Spleen (tissue), 11 donors: ENCODE results near the gene PIAS1. TPM values are rescaled to one million over a fixed set of nuclear protein-coding genes. Genes with fewer than 3 reads are reported as not detected.

ENCODE experiments used
- DNase-seq: peaks from one replicate; pipeline ENCODE4 v3.0.0-alpha.2; 2020
- H3K27ac ChIP-seq, 8 donors: fragments of 200-600 bp; sonication (generic) in 7 of 8; 1 replicate in 4 of 8; 2 replicates in 4 of 8; pipeline versions ENCODE4 v1.5.0 to v1.8.0; 2016 to 2021; ENCODE audit warnings: inconsistent platforms in 4 of 8, mild to moderate bottlenecking in 4 of 8, moderate library complexity in 1 of 8
- H3K27me3 ChIP-seq, 7 donors: fragments of 200-600 bp; sonication (generic) in 6 of 7; replicated peaks in 1 of 7; 1 replicate in 4 of 7; 2 replicates in 3 of 7; pipeline versions ENCODE4 v1.5.0 to v1.8.0; 2016 to 2021; ENCODE audit warnings: inconsistent platforms in 3 of 7, mild to moderate bottlenecking in 1 of 7
- H3K36me3 ChIP-seq, 6 donors: fragments of 200-600 bp; sonication (generic) in 5 of 6; 1 replicate in 4 of 6; 2 replicates in 2 of 6; pipeline versions ENCODE4 v1.5.0 to v1.8.0; 2016 to 2021; ENCODE audit warnings: inconsistent platforms in 2 of 6
- H3K4me1 ChIP-seq, 6 donors: fragments of 200-600 bp; sonication (generic) in 5 of 6; 1 replicate in 3 of 6; 2 replicates in 3 of 6; pipeline versions ENCODE4 v1.5.0 to v1.8.0; 2016 to 2021; ENCODE audit warnings: inconsistent platforms in 3 of 6
- H3K4me3 ChIP-seq, 8 donors: fragments of 200-600 bp; sonication (generic) in 7 of 8; 1 replicate in 4 of 8; 2 replicates in 4 of 8; pipeline versions ENCODE4 v1.5.0 to v1.8.0; 2016 to 2021; ENCODE audit warnings: inconsistent platforms in 4 of 8, mild to moderate bottlenecking in 4 of 8, moderate library complexity in 2 of 8
- H3K9me3 ChIP-seq, 8 donors: fragments of 200-600 bp; sonication (generic) in 7 of 8; 1 replicate in 4 of 8; 2 replicates in 4 of 8; pipeline versions ENCODE4 v1.5.0 to v1.8.0; 2016 to 2021; ENCODE audit warnings: inconsistent platforms in 4 of 8
- CTCF ChIP-seq, 11 experiments: fragments of 200-600 bp in 7 of 11; fragments of 450-650 bp in 4 of 11; sonication (generic) in 4 of 11; IDR thresholded peaks in 8 of 11; conservative IDR thresholded peaks in 3 of 11; 1 replicate in 7 of 11; 2 replicates in 4 of 11; pipeline versions ENCODE4 v1.4.0 to v1.8.0; 2016 to 2021; ENCODE audit warnings: antibody characterized with exemption in 11 of 11, inconsistent platforms in 4 of 11, mild to moderate bottlenecking in 1 of 11
- POLR2A ChIP-seq, 3 donors: fragments of 450-650 bp; IDR thresholded peaks; one replicate each; pipeline ENCODE4 v1.5.1; 2017; ENCODE audit warnings: antibody characterized with exemption in 3 of 3, mild to moderate bottlenecking in 1 of 3
- POLR2AphosphoS5 ChIP-seq, 3 donors: sonication (generic); formaldehyde crosslinking; IDR thresholded peaks; one replicate each; pipeline ENCODE4 v1.5.1; 2017; ENCODE audit warnings: antibody characterized with exemption in 3 of 3
- WGBS, 5 donors: extraction: QIAGEN DNeasy Blood & Tissue Kit in 3 of 5; methylation state at CpG; one replicate each; pipeline versions ENCODE4 v1.1.5 to v1.1.7; 2013 to 2018; 5-methylcytosine and 5-hydroxymethylcytosine counted together
- intact Hi-C: fragments of 100-400 bp; cut with DNase I; formaldehyde crosslinking; loops from one replicate; pipeline ENCODE4 v1.15.0; 2023; ENCODE audit warnings: low total_unique reads
- polyA plus RNA-seq, 3 donors: library from polyadenylated mRNA; stranded (reverse); fragments of 200-250 nt; gene quantifications; one replicate each; pipeline ENCODE4 v1.2.1, GENCODE V29; 2013
- total RNA-seq, 7 donors: library from RNA; depleted of rRNA in 3 of 7; stranded (reverse); fragments of >200 nt in 3 of 7; fragmentation: NEBNext Ultra II Directional in 4 of 7; extraction: Animal tissue kit (Norgen Biotek cat#: 25700) in 4 of 7; gene quantifications; one replicate each; pipeline versions ENCODE4 v1.1.0 to v1.2.1, GENCODE V29; 2016 to 2021
- donor health status: healthy with polysubstance abuse.
- donor health status: DM: no; HTN: no; CAD: no; lungs with moderate emphysema.
- donor health status: DM: no; HTN: no; CAD: no.
- donor health status: Bipolar disorder and iron deficiency.
- donor health status: healthy.
- donor health status: DM: no; HTN: no; CAD: no.
- donor health status: DM: yes; HTN: yes; CAD: no.

PIAS1 gene
- total and polyA plus RNA-seq, 10 donors, result 12.0 to 104 (median 64.7) TPM

GRCh38 chr15:68027388-68027787 is 26.7 kb upstream of the PIAS1 start:
- Histone ChIP-seq H3K4me3 (no peak overlapping the region), H3K4me1 (peaks cover 0 to 16% (median 0%) of the 10 kb centered on the region in 6 donors), H3K36me3 (no peaks in the 10 kb centered on the region), H3K27ac (no peak overlapping the region), H3K27me3 (no peaks in the 10 kb centered on the region), H3K9me3 (no peaks in the 10 kb centered on the region)
- intact Hi-C loops, result no loop called here
- no peak for TF ChIP-seq POLR2A (IDR thresholded peaks at IDR 0.05)
- TF ChIP-seq CTCF (IDR thresholded peaks at IDR 0.05 in 8 of 11, conservative IDR thresholded peaks at IDR 0.05 in 3 of 11), result no peak
- no peak for TF ChIP-seq POLR2AphosphoS5 (IDR thresholded peaks at IDR 0.05)
- WGBS, 5 donors, result 65 to 80% (median 68%) methylated on average over 8 to 9 of the region's 9 CpGs
- no peak for DNase-seq

GRCh38 chr15:68028137-68028887 is 25.8 kb upstream of the PIAS1 start:
- TF ChIP-seq CTCF (IDR thresholded peaks at IDR 0.05 in 8 of 11, conservative IDR thresholded peaks at IDR 0.05 in 3 of 11) (no peak), POLR2AphosphoS5 (IDR thresholded peaks at IDR 0.05) (no peak), POLR2A (IDR thresholded peaks at IDR 0.05) (no peak)

GRCh38 chr15:68028888-68029207 is 25.3 kb upstream of the PIAS1 start:
- Histone ChIP-seq H3K36me3 (no peaks in the 10 kb centered on the region), H3K27ac (no peak overlapping the region), H3K27me3 (no peaks in the 10 kb centered on the region), H3K9me3 (no peaks in the 10 kb centered on the region), H3K4me1 (peaks cover 0 to 25% (median 0%) of the 10 kb centered on the region in 6 donors), H3K4me3 (no peak overlapping the region)
- intact Hi-C loops, result no loop called here
- WGBS, 5 donors, result 59 to 85% (median 71%) methylated on average over 5 of the region's 5 CpGs
- TF ChIP-seq POLR2AphosphoS5 (IDR thresholded peaks at IDR 0.05), result no peak
- TF ChIP-seq POLR2A (IDR thresholded peaks at IDR 0.05), result no peak
- no peak for TF ChIP-seq CTCF (IDR thresholded peaks at IDR 0.05 in 8 of 11, conservative IDR thresholded peaks at IDR 0.05 in 3 of 11)
- no peak for DNase-seq

More at GRCh38 chr15:68028137-68028887, 25.8 kb upstream of the PIAS1 start:
- Histone ChIP-seq H3K4me3 (no peak overlapping the region), H3K4me1 (peaks cover 0 to 24% (median 0%) of the 10 kb centered on the region in 6 donors), H3K27me3 (no peaks in the 10 kb centered on the region), H3K27ac (no peak overlapping the region), H3K9me3 (no peaks in the 10 kb centered on the region), H3K36me3 (no peaks in the 10 kb centered on the region)
- no peak for DNase-seq
- WGBS, 5 donors, result 82 to 88% (median 83%) methylated on average over 7 of the region's 7 CpGs
- intact Hi-C loops, result no loop called here

DNA sequence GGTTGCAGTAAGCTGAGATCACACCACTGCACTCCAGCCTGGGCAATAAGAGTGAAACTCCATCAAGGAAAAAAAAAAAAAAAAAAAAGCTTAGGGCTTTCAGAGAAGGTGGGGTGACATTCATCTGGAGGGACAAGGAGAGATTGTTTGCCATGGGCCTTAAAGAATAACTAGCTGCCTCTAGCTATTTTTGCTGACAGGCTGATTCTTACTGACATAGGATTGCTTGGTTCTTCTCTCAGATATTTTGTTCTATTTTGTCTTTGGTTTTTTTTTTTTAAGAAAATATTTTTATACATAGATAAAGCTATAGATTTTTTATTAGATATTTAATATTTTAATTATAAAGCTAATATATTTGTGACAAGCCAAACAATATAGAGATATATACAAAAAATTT is 24.2 kb upstream of the PIAS1 start:
- no peak for TF ChIP-seq CTCF (IDR thresholded peaks at IDR 0.05 in 8 of 11, conservative IDR thresholded peaks at IDR 0.05 in 3 of 11)
- no peak for TF ChIP-seq POLR2A (IDR thresholded peaks at IDR 0.05)
- TF ChIP-seq POLR2AphosphoS5 (IDR thresholded peaks at IDR 0.05), result no peak
- Histone ChIP-seq H3K9me3 (no peaks in the 10 kb centered on the region), H3K36me3 (no peaks in the 10 kb centered on the region), H3K4me1 (peaks cover 0 to 34% (median 0%) of the 10 kb centered on the region in 6 donors), H3K27ac (no peak overlapping the region), H3K4me3 (no peak overlapping the region), H3K27me3 (no peaks in the 10 kb centered on the region)
- intact Hi-C loops, result no loop called here
- DNase-seq, result no peak
